GM21737 (cell line): ENCODE data around the gene AMMECR1.
"Not testable (repeated sequence)": the region's sequence is repeated elsewhere in the genome, so short reads cannot be mapped to it uniquely, and the experiment has no call there.

Source experiments
- ATAC-seq: cut with Tn5 transposase; IDR thresholded peaks from one replicate; pipeline ENCODE4 v1.9.1; 2021; ENCODE audit warnings: mild to moderate bottlenecking, moderate library complexity; ENCODE audit not compliant: unreplicated experiment

Gene AMMECR1

DNA sequence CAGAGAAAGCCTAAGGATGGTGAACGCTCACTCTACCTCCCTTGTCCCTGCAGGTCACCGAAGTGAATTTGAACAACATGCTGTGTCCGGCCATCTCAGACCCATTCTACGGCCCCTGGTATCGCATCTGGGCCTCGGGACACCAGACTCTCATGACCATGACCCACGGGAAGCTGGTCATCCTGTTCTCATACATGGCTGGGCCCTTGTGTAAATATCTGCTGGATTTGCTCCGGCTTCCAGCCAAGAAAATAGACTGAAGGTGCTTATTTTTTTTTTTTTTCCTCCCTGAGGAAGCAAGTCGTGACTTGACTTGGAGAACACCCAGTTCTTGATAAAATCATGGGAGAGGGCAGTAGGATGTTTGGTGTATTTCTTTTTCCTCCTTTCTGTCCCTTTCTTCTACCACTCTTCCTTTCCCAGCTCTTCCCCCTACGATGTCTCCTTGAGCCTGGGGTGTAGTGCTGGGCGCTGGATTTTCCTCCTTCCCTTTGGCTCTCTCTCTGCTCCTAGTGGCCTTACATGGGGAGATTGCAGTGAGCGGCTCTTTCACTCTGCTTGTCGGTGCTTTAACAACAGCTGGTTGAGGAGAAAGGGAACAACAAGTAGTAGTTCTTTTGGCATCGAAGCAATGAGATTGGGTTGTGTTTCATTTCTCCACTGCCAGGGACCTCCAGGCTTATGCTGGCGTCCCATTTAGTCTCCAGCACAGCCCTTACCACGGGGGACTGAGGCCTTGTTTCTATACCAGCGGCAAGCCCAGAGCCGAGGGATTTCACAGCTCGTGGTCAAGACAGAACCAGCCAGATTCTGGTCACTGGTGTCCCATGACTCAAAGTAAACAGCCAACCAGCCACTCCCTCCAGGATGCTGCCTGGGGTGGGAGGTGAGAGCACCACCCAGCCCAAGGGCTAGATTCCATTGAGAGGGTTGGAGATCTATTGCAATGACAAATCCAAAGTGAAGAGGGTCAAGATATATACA is 144.4 kb downstream of the AMMECR1 start:
- ATAC-seq: no peak

DNA sequence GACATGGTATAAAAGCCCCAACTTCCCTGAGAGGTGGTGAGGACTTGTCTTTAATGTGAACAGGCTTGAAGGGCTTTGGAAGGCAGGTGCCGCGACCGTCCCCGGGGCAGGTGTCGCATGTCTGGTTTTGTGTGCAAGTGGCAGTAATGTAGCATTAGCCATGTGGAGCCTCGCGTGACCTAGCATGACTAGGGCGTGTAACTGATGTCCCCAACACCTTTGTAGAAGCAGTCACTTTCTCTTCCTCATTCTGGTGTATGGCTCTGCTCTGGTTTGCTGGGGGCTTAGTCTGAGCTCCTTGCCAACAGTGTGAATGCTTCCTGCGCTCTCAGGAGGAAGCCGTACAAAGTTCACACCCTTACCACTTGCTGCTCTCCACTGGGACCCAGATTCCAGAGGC is 145.7 kb downstream of the AMMECR1 start:
- peak; percentile 96 for ATAC-seq

DNA sequence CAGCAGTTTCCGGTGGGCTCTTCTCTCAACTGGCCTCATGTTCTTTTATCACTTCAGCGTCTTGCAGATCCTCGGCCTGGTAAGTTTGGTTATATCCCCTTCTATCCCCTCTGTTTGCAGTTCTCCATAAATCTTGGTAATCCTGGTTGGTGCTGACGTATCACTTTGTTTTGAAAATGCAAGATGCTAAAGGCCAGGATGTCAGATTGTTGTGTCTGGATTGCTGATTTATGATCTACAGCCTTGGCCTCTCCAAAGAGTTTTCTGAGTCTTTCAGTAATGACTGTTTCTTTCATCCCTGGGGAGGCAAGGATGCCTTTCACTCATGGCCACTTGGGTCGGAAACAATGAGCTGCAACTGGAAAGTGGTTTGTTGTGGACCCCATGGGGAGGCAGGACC is 146.4 kb downstream of the AMMECR1 start:
- no peak for ATAC-seq

DNA sequence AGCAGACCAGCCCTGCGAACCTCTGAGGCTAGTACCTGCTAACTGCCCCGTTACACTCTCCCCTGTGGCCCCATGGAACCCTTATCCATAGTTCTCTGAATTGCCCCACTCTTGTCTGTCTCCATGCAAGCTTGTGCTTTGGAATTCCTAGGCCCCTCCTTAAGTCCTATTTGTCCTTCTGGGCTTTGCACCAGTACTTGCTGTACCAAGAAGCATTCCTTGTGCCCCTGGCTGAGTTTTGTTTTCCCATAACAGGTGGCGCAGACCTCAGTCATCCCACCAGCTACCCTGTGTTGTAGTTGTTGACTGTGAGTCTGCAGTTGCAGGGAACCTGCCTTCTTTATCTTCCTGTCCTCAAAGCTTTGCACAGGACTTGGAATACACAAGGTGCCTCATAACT is 147.9 kb downstream of the AMMECR1 start:
- no peak for ATAC-seq

DNA sequence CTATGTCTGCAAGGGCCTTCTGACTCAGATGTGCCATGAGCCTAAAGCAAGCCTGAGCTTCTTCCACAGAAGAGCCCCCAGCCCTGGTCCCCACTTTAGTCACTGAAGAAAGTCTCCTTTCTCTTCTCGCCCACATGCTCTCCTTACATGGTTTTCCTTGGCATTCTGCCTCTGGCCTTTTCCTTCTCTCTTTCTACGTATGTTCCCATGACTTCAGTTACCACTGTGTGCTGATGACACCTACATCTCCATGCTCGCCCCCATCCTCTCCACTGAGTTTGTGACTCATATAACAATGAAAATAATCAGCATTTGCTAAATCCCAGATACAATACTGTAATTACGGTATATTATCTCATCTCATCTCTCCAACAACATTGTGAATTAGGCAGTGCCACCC is 149.3 kb downstream of the AMMECR1 start:
- ATAC-seq: no peak

DNA sequence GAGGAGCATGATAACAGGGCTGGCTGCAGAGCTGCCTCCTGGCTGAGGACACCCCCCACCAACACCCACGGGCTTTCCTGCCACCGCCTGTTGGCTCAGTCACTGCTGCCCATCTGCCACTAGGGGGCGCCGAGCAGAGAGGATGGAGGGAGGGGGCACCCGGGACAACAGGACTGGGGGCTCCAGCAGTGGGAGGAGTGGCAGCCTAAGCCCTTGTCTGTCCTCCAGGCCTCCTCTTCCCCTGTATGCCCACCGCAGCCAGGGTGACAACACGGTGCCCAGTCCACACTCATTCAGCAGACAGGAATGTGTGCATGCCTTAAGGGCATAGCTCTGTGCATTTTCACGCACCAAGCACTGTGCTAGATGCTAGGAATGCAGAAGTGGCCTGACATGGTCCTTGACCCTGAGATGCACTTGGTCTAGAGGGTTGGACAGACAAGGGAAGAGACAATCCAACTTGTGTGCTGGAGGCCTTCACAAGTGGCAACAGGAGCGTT is 149.9 kb downstream of the AMMECR1 start:
- ATAC-seq: no peak

DNA sequence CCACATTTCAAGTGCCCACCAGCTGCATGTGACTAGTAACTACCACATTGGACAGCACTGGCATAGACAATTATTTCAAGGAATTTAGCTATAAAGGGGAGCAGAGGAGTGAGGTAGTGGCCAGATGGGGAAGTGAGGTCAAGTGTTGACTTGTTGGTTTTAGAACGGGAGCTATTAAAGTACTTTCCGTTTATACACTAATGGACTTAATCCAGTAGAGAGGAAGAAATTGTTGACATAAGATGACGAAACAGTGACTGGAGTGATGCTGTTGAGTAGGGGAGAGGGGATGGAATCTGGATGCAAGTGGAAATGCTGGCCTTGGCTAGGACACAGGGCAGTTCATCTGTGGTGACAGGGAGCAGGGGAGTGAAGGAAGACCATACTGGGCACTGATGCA is 154.4 kb downstream of the AMMECR1 start:
- no peak for ATAC-seq

DNA sequence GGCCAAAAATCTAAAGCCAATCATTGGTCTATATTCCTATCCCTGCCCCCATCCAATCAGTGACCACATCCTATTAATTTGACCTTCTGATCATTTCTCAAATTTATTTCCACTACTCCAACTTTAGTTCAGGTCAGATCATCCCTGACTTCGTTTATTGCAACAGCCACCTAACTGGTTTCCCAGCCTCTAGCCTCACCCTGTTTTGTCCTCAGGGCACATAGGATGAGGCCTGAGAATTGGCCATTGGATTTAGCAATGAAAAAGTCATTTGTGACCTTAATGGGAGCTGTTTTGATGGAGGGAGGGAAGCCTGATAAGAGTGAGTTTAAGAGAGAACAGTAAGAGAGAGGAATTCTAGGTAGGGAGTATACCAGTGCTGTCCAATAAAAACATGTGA is 155.0 kb downstream of the AMMECR1 start:
- no peak for ATAC-seq

DNA sequence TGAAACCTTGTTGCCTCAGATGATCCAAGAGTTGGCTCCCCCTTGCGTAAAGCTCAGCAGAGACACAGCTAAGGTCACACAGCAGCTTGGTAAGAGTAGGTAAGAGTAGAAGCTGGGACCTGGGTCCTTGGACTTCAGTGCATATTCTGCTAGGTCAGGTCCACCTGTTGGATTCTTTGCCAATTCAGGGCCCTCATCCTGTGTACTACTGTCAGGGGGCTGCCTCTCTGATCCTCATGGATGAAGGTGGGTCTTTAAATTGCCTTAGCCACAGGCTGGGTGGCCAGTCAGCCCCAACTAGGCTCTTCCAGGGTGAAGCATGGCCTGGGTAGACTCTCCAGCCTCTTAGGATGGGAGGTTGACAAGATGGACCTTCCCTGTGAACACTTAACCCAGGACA is 155.8 kb downstream of the AMMECR1 start:
- no peak for ATAC-seq

DNA sequence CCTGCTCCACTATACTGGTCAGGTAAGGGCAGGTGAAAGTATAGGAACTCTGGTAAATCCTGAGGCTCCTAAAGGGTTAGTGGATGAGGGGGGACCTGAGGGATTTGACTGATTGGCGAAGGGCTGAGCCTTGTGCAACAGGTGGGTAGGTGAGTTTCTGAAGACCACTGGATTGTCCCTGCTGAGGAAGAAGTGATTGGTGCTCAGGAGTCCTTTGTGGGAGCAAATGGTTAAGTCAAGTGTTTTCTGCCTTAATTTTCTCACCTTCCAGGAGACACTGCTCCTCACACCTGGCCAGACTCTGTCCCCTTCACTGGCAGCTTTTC is 156.6 kb downstream of the AMMECR1 start:
- ATAC-seq: no peak

DNA sequence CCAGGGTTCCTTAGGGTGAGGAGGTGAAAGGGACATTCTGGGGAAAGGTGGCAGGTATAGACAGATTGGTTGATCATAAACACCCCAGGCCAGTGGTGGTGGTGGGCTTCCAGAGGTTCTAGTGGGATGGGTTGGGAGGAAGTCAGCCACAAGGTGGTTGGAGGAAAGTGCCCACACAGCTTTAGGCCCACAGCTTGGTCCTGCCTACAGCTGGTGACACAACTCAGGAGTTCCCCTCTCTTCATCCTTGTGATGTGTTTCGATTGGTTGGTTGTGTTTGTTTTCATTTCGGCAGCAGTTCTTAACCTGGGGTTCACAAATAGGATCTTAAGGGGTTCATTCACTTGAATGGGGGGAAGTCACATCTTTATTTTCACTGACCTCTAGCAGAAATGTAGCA is 158.0 kb downstream of the AMMECR1 start:
- no peak for ATAC-seq

DNA sequence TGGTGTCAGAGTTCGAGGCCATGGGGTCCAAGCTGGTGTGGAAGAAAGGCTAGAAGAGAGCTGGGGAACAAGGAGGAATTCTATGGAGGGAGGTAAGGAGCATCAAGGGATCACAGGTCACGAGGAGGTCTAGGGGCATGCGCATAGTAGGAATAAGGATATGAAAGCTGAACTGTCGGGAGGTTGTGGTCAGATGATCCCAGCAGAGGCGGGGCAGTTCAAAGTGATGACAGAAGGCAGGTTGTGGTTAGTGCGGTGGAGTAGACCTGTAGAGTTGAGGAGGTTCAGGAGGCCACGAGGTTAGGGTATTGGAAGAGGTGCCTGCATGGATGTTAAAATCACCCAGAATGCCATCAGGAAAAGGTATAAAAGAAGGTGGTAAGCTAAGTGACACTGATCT is 158.7 kb downstream of the AMMECR1 start:
- no peak for ATAC-seq

DNA sequence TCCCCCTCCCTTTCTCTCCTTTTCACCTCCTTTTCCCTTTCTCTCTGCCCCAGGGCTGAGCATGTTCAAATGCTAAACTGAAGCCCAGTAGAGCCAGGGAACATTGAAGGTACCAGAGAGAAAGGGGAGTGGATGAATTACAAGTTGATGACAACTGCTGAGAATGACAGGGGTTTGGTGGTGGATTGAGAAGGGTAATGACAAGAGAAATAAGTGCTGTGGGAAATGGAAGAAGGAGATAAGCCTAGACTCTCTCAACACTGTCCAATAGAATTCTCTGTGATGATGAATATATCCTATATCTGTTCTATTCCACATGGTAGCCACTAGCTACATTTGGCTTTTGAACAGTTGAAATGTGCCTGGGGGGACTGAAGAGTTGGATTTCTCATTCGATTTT is 160.4 kb downstream of the AMMECR1 start:
- no peak for ATAC-seq

DNA sequence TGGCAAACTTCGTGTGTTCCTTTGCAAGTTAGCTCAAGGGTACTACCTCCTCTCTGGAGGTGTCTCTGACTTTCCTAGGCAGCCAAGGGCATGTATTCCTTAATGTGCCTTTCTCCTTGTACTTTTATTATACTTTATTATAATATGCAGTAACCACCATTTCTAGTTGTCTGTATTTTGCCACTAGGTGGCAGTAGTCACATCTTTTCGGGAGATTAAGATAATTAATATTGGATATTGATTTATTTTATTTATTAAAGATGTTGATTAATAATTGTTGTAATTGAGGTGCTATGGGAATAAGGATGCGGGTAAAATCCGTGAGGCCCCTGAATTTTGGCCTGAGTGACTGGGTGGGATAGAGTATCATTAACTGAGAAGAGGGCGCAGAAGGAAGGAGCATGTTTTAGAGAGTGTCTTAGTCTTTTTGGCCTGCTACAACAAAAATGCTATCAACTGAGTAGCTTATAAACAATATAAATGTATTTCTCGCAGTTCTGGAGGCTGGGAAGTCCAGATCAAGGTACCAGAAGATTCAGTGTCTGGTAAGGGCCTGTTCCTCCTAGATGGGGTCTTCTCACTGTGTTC is 161.6 kb downstream of the AMMECR1 start:
- no peak for ATAC-seq

DNA sequence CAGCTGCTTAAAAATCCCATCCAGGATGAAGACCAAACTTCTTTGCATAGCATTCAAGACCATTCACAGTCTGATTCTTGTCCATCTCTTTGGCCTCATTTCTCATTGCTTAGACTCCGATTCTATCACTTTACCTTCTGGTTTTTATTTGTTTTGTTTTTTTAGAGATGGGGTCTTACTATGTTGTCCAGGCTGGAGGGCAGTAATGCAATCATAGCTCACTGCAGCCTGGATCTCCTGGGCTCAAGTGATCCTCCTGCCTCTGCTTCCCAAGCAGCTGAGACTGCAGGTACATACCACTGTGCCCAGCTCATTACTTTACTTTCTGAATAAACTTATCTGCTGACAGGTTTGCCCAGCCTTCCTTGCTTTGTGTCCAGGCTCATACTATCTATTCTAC is 162.1 kb downstream of the AMMECR1 start:
- no peak for ATAC-seq

DNA sequence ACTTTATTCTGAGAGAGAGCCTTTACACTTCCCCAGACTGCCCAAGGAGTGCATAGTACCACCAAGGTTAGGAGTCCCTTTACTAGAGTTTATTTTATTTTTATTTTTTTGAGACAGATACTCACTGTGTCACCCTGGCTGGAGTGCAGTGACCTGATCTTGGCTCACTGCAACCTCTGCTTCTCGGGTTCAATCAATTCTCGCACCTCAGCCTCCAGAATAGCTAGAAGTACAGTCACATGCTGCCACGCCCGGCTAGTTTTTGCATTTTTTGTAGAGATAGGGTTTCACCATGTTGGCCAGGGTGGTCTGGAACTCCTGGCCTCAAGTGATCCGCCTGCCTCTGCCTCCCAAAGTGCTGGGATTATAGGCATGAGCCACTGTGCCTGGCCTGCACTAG is 163.6 kb downstream of the AMMECR1 start:
- ATAC-seq: not testable (repeated sequence)

DNA sequence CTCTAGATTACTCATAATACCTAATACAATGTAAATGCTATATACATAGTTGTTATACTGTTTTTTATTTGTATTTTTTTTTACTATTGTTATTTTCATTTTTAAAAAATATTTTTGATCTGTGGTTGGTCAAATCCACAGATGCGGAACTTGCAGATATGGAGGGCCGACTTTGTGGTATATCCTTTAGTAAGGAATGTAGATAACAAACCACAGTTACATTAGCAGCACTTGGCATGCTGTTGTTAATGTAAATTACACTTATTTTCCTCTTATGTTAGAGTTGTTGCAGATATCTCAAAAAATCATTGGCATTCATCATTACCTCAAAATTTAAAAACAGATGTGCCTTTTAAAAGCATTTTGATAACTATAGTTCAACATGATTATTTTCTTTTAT is 164.0 kb downstream of the AMMECR1 start:
- no peak for ATAC-seq

DNA sequence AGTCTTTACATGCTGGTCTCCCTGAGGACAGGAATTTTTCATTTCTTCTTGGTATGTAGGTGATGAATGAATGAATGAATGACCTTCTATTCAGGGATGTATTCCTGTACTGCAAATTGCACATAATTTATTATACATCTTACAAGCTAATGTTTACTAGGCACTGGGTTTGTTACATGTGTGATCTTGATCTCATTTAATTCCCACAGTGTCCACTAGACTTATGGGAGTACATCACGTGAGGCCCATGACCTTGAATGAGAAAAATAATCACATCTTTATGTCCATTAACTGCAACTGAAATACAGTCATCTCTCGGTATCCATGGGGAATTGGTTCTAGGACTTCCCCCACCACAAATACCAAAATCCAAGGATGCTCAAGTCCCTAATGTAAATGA is 164.6 kb downstream of the AMMECR1 start:
- ATAC-seq: no peak

DNA sequence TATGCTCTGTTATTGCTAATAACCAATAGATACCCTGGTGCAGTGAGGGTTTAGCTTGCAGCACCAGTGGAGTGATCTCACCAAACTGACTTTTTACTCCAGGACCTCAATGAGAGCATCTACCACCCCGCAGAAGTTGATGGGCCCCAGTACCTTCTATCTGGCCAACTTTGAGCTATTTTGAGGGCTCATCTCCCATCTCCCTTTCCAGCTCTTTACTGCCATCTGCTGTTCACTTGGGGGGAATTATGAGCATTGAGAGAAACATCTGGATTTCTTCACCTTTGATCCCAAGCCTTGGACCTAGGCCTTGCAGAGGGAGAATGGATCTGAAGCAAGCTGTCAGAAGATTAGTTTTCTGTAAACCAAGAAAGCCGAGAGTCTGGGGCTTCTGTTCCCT is 171.4 kb downstream of the AMMECR1 start:
- ATAC-seq: no peak

DNA sequence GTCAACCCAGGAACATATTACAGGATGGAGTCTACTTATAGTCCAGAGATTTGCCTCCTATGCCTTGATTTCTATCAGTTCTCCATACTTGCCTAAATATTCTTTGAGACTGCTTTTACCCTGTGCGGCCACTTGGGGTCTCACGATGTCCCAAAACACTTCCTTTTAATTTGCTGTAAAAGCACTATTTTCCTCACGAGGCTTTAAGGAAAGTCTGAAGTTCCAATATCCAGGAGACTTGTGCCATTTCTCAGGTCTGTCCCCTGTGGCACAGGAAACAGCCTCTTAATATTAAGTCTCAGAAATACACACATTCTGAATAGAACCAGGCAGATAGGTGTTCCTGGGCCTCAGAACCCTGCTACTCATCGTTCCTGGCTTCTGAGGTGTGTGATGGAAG is 172.0 kb downstream of the AMMECR1 start:
- ATAC-seq: no peak

DNA sequence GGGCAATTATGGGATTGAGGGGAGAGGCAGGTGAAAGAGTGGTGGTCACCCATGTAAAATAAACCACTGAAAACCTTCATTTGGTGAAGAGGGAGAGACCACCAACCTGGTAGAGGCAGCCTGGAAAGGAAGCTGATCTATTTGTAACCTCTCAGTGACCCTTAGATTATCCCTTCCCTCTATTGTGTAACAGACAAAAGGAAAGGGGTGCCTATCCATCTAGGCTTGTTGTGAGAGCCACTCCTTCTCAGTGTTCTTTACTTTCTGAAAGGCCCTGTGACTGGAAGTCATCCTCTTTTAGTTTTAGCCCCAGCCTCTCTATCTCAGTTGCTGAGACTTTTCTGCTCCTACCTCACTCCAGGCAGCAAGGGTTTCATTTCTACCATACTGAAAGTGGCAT is 172.6 kb downstream of the AMMECR1 start:
- ATAC-seq: no peak
